LNCaP clone FGC (cell line): ENCODE data around the gene IL20.

ENCODE experiments used
- DNase-seq: peaks from one replicate; pipeline ENCODE4 v3.0.0-alpha.2; 2011; ENCODE audit warnings: low read depth
- H3K4me3 ChIP-seq: 2 replicates; pipeline ENCODE4 v1.5.1; 2011; ENCODE audit warnings: mild to moderate bottlenecking, low read depth, low read length, control low read depth
- TF ChIP-seq, protein P1 (sequence below): IDR thresholded peaks from 2 replicates; pipeline ENCODE4 v1.5.1; 2012; ENCODE audit warnings: mild to moderate bottlenecking; ENCODE audit not compliant: control insufficient read depth, insufficient read depth; ENCODE audit errors: extremely low read depth

IL20 gene

DNA sequence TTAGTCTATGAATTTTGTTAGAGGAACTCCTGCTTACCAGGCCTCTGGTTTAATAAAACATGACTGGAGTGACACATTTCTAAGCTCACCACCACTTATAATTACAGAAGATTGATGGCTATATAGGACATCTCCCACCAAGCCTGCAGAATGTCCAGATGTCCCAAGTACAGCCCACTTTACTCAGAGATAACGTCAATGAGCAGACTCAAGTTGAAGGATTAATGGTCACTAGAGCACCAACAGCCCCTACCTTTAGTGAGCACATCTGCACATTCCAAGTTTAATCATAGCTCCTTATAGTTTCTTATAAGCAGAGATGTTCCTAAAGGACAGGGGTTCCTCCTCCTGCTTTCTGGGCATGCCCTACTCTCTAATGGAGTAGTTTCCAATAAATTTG lies 37.4 kb upstream of the IL20 start:
- no peak for DNase-seq
- TF ChIP-seq, protein P1, sequence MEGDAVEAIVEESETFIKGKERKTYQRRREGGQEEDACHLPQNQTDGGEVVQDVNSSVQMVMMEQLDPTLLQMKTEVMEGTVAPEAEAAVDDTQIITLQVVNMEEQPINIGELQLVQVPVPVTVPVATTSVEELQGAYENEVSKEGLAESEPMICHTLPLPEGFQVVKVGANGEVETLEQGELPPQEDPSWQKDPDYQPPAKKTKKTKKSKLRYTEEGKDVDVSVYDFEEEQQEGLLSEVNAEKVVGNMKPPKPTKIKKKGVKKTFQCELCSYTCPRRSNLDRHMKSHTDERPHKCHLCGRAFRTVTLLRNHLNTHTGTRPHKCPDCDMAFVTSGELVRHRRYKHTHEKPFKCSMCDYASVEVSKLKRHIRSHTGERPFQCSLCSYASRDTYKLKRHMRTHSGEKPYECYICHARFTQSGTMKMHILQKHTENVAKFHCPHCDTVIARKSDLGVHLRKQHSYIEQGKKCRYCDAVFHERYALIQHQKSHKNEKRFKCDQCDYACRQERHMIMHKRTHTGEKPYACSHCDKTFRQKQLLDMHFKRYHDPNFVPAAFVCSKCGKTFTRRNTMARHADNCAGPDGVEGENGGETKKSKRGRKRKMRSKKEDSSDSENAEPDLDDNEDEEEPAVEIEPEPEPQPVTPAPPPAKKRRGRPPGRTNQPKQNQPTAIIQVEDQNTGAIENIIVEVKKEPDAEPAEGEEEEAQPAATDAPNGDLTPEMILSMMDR: no peak
- no peak overlapping the region for H3K4me3 ChIP-seq

DNA sequence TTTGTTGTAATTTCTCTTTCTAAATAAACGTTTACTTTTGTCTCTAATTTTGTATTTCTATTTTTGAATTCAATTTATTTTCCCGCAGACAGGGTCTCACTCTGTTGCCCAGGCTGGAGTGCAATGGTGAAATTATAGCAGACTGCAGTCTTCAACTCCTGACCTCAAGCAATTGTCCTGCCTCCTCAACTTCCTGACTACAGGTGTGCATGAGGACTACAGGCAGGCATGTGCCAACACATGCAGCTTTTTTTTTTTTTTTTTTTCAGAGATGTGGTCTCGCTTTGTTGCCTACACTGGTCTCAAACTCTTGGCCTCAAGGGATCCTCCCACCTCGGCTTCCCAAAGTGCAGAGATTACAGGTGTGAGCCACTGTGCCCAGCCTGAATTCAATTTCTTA lies 36.7 kb upstream of the IL20 start:
- TF ChIP-seq, protein P1: no peak
- no peak overlapping the region for H3K4me3 ChIP-seq
- no peak for DNase-seq

DNA sequence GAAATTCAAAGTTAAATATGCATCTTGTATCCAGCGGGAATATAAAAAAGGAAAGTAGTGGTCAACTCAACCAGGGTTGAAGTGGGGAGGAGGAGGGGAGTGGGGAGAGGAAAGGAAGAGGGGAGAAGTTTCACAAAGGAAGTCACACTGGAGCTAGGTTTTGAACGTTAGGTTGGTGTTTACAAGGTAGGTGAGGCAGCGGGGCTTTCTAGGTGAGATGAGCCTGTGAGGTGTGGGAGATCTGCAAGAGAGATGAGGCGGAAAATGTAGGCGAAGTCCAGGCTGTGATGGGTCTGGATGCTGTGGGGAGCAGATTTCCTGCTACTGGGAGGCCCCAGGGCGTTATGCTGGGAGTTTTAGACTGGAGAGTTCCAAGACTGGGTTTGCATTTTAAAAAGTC lies 36.1 kb upstream of the IL20 start:
- TF ChIP-seq, protein P1: no peak
- H3K4me3 ChIP-seq: no peak overlapping the region
- no peak for DNase-seq

DNA sequence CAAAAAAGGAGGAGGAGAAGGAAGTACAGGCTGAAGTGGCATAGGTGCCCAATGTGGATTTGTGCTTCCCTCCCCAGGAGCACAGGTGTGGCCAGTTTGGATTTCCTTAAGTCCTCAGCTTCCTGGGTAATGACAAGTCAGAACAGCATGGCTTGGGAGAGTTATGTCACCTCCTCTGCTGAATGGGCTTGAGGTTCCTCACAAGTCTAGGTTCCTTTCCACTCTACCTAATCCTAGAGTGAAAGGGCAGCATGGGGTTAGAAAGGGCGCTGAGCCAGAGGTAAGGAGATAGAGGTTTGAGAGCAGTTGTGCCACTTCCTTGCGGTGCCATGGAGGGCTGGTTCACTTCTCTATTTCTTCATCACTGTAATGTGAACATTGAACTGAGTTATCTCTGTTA lies 35.5 kb upstream of the IL20 start:
- no peak for DNase-seq
- TF ChIP-seq, protein P1: no peak
- no peak overlapping the region for H3K4me3 ChIP-seq

DNA sequence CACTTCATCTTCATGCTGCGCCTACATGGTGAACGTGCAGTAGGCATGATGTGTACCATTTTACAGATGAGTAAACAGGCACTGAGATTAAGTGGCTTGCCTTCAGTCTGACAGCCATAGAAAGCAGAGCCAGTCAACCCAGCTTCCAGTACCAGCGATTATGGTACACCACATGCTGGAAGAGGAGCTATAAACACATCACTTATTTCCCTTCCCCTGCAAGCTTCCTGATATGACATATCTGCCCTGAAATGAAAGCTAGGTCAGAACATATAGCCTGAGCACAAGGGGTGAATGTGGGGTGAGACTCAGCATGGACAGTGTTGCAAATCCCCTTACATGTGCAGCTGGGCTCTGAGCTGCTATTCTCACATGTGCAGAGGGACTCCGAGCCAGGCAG lies 33.8 kb upstream of the IL20 start:
- DNase-seq: no peak
- H3K4me3 ChIP-seq: no peak overlapping the region
- TF ChIP-seq, protein P1: no peak

DNA sequence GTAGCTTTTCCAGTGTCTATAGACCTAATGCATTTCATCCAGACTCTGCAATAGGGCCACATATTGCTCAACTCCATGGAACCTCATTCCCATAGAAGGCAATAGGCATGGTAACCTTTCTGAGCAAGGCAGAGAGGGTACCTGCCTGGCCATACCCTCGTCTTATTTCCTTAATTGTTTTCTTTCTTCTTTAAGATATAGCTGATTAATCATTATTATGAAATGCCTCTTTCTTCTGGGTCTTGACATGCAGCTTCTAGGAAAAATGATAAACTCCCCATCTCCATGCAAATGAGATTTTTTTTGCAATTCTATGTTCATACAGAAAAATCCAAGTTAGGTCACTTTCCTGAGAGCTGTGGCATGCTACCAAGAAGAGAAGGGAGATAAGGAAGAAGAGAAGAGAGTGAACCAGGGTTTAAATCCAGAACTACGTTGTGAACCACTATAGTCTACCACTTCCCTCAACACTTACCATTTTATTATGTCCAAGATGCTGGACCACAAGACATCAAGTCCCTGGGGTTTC lies 33.0 kb upstream of the IL20 start:
- H3K4me3 ChIP-seq: no peak overlapping the region
- no peak for DNase-seq

More for the DNA sequence above, 33.0 kb upstream of the IL20 start:
- TF ChIP-seq, protein P1: no peak
